ENCODE measurements around the gene LRRC25.
A peak's percentile ranks its signal among the peaks of the same experiment; 100 is the strongest.
"Not testable (repeated sequence)": the region's sequence is repeated elsewhere in the genome, so short reads cannot be mapped to it uniquely, and the experiment has no call there.

The LRRC25 gene

DNA sequence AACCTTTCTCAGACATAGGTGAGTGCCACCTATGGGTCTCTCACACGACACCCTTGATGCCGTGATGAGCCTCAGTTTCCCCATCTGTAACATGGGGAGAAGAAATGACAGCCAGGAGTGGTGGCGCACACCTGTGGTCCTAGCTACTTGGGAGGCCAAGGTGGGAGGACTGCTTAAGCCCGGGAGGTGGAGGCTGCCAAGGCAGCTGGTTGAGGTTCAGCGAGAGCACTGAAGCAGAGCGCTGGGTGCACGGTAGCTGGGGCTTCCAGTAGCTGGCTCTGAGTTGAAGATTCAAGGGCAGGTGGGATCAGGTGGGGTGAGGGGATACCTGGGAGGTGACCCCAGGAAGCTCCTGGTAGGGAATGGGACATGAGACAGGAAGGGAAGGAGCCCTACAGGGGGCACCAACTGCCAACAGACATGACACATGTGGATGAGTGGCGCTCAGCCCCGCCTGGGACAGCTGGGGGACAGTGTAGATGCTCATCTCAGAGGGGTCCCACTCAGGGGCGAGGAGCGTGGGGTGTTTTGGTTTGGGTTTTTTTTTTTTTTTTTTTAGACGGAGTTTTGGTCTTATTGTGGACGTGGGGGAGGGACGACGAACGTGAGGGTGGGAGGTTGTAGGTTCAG lies 15.3 kb upstream of the LRRC25 start:
- TF ChIP-seq, protein P1, sequence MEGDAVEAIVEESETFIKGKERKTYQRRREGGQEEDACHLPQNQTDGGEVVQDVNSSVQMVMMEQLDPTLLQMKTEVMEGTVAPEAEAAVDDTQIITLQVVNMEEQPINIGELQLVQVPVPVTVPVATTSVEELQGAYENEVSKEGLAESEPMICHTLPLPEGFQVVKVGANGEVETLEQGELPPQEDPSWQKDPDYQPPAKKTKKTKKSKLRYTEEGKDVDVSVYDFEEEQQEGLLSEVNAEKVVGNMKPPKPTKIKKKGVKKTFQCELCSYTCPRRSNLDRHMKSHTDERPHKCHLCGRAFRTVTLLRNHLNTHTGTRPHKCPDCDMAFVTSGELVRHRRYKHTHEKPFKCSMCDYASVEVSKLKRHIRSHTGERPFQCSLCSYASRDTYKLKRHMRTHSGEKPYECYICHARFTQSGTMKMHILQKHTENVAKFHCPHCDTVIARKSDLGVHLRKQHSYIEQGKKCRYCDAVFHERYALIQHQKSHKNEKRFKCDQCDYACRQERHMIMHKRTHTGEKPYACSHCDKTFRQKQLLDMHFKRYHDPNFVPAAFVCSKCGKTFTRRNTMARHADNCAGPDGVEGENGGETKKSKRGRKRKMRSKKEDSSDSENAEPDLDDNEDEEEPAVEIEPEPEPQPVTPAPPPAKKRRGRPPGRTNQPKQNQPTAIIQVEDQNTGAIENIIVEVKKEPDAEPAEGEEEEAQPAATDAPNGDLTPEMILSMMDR (IDR thresholded peaks at IDR 0.05; ENCODE audit: borderline replicate concordance, control extremely low read depth, extremely low read depth, insufficient read depth, missing control alignments): no peak

GRCh38 chr19:18408053-18408476 lies 10.6 kb upstream of the LRRC25 start:
- TF ChIP-seq, protein P1 (IDR thresholded peaks at IDR 0.05; ENCODE audit: borderline replicate concordance, control extremely low read depth, extremely low read depth, insufficient read depth, missing control alignments): peak; percentile 30
- peak; percentile 83 for DNase-seq (ENCODE audit: low spot score)
- in situ Hi-C loops (cut with MboI; ENCODE audit: low sequenced_read_pairs, unreplicated experiment): no loop called here

More for the DNA sequence above, 15.3 kb upstream of the LRRC25 start:
- DNase-seq (ENCODE audit: low spot score): no peak
- in situ Hi-C loops (cut with MboI; ENCODE audit: low sequenced_read_pairs, unreplicated experiment): no loop called here

DNA sequence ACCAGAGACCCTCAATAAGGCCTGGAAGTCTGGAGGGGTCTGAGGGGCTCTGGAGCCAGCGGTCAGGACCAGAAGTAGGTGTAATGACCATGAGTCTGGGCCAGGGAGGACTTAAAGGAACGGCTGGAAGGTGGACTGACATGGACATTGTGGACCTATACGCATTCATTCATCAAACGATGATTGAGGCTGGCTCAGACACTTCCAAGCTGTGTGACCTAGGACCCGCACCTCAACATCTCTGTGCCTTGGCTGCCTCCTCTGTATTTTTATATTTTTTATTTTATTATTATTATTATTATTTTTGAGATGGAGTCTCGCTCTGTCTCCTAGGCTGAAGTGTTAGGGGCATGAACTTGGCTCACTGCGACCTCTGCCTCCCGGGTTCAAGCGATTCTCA lies 9.3 kb upstream of the LRRC25 start:
- no peak for DNase-seq (ENCODE audit: low spot score)
- in situ Hi-C loops (cut with MboI; ENCODE audit: low sequenced_read_pairs, unreplicated experiment): no loop called here

DNA sequence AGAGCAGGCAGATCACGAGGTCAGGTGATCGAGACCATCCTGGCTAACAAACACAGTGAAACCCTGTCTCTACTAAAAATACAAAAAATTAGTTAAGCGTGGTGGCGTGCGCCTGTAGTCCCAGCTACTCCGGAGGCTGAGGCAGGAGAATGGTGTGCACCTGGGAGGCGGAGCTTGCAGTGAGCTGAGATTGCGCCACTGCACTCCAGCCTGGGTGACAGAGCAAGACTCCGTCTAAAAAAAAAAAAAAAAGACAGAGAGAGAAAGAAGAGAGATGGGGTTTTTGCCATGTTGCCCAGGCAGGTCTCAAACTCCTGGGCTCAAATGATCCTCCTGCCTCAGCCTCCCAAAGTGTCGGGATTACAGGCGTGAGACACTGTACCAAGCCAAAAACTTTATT lies 8.3 kb upstream of the LRRC25 start:
- in situ Hi-C loops (cut with MboI; ENCODE audit: low sequenced_read_pairs, unreplicated experiment): not testable (repeated sequence)

More for the DNA sequence above, 9.3 kb upstream of the LRRC25 start:
- TF ChIP-seq, protein P1 (IDR thresholded peaks at IDR 0.05; ENCODE audit: borderline replicate concordance, control extremely low read depth, extremely low read depth, insufficient read depth, missing control alignments): no peak

DNA sequence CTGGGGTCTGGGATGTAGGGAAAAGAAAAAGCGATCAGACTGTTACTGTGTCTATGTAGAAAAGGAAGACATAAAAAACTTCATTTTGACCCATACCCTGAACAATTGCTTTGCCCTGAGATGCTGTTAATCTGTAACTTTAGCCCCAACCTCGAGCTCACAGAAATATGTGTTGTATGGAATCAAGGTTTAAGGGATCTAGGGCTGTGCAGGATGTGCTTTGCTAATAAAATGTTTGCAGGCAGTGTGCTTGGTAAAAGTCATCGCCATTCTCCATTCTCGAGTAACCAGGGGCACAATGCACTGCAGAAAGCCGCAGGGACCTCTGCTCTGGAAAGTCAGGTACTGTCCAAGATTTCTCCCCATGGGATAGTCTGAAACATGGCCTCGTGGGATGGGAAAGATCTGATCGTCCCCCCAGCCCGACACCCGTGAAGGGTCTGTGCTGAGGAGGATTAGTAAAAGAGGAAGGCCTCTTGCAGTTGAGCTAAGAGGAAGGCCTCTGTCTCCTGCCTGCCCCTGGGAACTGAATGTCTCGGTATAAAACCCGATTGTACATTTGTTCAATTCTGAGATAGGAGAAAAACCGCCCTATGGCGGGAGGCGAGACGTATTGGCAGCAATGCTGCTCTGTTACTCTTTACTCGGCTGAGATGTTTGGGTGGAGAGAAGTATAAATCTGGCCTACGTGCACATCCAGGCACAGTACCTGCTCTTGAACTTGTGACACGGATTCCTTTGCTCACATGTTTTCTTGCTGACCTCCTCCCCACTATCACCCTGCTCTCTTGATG lies 5.2 kb upstream of the LRRC25 start:
- in situ Hi-C loops (cut with MboI; ENCODE audit: low sequenced_read_pairs, unreplicated experiment); DNase-seq (ENCODE audit: low spot score): not testable (repeated sequence)

More for the DNA sequence above, 8.3 kb upstream of the LRRC25 start:
- DNase-seq (ENCODE audit: low spot score): not testable (repeated sequence)

DNA sequence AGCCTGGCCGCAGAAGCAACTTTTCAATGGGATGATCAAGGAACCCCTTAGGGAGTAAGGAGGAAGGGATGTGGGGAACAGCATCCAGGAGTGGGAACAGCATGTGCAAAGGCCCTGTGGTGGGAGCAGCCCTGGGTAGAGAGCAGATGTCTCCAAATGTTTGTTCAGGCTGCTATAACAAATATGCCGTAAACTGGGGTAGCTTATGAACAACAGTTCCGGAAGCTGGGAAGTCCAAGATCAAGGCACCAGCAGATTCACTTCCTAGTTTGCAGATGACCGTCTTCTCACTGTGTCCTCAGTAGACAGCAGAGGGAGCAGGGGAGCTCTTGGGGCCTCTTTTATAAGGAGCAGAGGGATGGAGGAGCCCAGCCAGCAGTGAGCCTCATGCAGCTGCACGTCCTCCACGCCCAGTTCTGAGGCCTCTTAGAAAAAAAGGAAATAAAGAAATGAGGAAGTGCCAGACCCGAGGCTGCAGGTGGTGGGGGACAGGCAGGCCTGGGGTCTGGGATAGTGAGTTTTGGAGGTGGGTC lies 4.2 kb upstream of the LRRC25 start:
- TF ChIP-seq, protein P1 (IDR thresholded peaks at IDR 0.05; ENCODE audit: borderline replicate concordance, control extremely low read depth, extremely low read depth, insufficient read depth, missing control alignments): no peak
- peak; percentile 67 for DNase-seq (ENCODE audit: low spot score)
- in situ Hi-C loops (cut with MboI; ENCODE audit: low sequenced_read_pairs, unreplicated experiment): no loop called here

DNA sequence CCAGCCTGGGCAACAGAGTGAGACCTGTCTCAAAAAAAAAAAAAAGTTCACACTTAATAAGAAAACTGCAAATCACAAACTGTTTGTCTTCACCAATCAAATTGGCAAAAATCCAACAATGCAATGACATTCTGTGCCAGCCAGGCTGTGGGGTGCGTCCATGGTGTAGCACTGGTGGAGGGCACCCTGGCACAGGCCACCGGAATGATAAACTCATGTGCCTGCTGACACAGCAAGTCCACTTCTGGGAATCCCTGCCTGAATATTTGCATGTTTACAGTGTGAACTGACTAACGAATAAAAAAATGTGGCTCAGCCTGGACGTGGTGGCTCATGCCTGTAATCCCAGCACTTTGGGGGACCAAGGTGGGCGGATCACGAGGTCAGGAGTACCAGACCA lies 1.6 kb upstream of the LRRC25 start:
- in situ Hi-C loops (cut with MboI; ENCODE audit: low sequenced_read_pairs, unreplicated experiment): no loop called here
- TF ChIP-seq, protein P1 (IDR thresholded peaks at IDR 0.05; ENCODE audit: borderline replicate concordance, control extremely low read depth, extremely low read depth, insufficient read depth, missing control alignments): no peak
- DNase-seq (ENCODE audit: low spot score): no peak
